Lower leg skin (tissue), 3 donors: Measurements from ENCODE around the gene ISLR.

Experiments used
- CTCF ChIP-seq, 3 donors: fragments of 450-650 bp; IDR thresholded peaks; one replicate each; pipeline ENCODE4 v1.5.1; 2016; ENCODE audit warnings: antibody characterized with exemption in 3 of 3, mild to moderate bottlenecking in 3 of 3, moderate library complexity in 2 of 3
- POLR2A ChIP-seq, 2 donors: fragments of 450-650 bp; IDR thresholded peaks; one replicate each; pipeline ENCODE4 v1.6.1; 2016 to 2017; ENCODE audit warnings: antibody characterized with exemption in 2 of 2, mild to moderate bottlenecking in 1 of 2, moderate library complexity in 1 of 2

DNA sequence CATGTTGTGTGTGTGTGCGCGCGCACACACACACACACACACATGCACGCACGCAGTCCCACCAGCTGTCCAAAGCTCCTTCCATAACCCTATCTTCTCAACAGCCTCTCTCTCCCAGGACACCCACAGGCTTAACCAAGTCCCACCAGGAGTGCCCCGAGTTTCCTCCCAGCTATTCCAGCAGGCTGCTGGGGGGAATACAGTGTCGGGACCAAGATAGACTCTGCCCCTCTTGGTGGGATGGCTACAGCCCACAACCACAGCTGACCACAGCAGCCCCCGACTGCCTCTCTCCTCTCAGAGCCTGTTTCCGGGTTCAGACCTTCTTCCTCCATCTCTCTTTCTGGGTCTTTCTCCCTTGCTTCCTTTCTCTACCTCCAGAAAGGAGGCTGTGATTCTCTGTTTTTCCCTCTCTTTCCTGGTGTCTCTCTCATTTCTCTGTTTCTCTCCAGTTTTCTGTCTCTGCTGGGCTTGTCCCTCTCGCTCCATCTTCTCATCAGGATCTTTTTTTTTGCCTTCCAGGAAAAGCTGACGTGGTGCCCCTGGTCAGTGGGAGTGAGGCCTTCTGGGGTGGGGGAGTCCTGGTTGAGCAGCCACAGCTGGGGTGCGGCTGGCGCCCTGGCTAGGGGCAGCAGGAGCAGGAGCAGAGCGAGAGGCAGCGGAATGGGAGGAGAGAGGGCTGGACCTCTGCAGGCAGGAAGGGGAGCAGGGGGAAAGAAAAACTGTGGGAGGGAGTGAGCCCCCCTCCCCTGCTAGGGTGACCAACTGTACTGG lies 3.3 kb upstream of the ISLR start:
- TF ChIP-seq CTCF (IDR thresholded peaks at IDR 0.05) (no peak), POLR2A (IDR thresholded peaks at IDR 0.05) (no peak)
